ENCODE results near the gene ADCY9.

DNA sequence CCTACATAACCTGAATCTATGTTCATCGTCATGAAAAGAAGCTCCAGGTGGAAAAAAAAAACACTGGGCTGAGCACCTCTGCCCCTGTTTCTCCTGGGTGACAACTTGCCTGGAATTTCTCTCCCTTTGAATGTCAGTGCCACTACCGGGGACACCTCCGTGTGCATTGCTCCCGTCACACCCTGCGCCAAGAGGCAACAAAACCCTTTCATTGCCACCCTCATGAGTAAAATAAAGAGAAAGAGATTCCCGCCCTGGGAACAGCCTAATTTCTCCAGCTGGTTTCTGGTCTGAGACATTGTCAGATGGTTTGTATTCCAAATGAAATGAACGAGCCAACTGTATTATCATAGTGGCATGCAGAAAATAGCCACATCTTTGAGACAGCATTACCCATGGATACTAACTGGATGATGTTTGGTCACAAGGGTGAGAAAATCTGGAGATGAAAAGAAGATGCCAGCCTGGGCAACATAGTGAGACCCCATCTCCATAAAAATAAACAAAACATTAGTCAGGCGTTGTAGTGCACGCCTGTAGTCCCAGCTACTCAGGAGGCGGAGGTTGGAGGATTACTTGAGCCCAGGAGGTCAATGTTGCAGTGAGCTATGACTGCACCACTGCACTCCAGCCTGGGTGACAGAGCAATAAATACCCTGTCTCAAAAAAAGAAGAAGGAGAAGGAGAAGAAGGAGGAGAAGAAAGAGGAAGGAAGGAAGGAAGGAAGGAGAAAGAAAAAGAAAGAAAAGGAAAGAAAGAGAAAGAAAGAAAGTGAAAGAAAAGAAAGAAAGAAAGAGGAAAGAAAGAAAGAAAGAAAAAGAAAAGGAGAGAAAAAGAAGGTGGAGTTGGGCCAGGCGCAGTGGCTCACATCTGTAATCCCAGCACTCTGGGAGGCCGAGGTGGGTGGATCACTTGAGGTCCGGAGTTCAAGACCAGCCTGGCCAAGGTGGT, 42.2 kb upstream of the ADCY9 start:
- TF ChIP-seq POLR2A (IDR thresholded peaks at IDR 0.05) (no peak), POLR2AphosphoS5 (IDR thresholded peaks at IDR 0.05) (no peak)
- TF ChIP-seq, protein P1, sequence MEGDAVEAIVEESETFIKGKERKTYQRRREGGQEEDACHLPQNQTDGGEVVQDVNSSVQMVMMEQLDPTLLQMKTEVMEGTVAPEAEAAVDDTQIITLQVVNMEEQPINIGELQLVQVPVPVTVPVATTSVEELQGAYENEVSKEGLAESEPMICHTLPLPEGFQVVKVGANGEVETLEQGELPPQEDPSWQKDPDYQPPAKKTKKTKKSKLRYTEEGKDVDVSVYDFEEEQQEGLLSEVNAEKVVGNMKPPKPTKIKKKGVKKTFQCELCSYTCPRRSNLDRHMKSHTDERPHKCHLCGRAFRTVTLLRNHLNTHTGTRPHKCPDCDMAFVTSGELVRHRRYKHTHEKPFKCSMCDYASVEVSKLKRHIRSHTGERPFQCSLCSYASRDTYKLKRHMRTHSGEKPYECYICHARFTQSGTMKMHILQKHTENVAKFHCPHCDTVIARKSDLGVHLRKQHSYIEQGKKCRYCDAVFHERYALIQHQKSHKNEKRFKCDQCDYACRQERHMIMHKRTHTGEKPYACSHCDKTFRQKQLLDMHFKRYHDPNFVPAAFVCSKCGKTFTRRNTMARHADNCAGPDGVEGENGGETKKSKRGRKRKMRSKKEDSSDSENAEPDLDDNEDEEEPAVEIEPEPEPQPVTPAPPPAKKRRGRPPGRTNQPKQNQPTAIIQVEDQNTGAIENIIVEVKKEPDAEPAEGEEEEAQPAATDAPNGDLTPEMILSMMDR (IDR thresholded peaks at IDR 0.05 in 8 of 11, conservative IDR thresholded peaks at IDR 0.05 in 3 of 11), result no peak

Data from spleen (tissue), 7 donors.